ENCODE results near the gene ATP6V1F. TPM values are rescaled to one million over a fixed set of nuclear protein-coding genes. Genes with fewer than 3 reads are reported as not detected.

Gene ATP6V1F
- total RNA-seq, 1 donor from 2014 or later: 180 TPM

- intact Hi-C loops (cut with DNase I): no loop called here
- Histone ChIP-seq H3K9me3 (no peaks in the 10 kb centered on the region), H3K27me3 (no peaks in the 10 kb centered on the region), H3K4me3 (no peak overlapping the region), H3K4me1 (no peaks in the 10 kb centered on the region), H3K27ac (no peak overlapping the region), H3K36me3 (no peaks in the 10 kb centered on the region)
- ATAC-seq (no peak), DNase-seq (peak; percentile 59)
- TF ChIP-seq, protein P1, sequence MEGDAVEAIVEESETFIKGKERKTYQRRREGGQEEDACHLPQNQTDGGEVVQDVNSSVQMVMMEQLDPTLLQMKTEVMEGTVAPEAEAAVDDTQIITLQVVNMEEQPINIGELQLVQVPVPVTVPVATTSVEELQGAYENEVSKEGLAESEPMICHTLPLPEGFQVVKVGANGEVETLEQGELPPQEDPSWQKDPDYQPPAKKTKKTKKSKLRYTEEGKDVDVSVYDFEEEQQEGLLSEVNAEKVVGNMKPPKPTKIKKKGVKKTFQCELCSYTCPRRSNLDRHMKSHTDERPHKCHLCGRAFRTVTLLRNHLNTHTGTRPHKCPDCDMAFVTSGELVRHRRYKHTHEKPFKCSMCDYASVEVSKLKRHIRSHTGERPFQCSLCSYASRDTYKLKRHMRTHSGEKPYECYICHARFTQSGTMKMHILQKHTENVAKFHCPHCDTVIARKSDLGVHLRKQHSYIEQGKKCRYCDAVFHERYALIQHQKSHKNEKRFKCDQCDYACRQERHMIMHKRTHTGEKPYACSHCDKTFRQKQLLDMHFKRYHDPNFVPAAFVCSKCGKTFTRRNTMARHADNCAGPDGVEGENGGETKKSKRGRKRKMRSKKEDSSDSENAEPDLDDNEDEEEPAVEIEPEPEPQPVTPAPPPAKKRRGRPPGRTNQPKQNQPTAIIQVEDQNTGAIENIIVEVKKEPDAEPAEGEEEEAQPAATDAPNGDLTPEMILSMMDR (IDR thresholded peaks at IDR 0.05): no peak
Observed at GRCh38 chr7:128879461-128879938, 16.8 kb downstream of the ATP6V1F start.

DNA sequence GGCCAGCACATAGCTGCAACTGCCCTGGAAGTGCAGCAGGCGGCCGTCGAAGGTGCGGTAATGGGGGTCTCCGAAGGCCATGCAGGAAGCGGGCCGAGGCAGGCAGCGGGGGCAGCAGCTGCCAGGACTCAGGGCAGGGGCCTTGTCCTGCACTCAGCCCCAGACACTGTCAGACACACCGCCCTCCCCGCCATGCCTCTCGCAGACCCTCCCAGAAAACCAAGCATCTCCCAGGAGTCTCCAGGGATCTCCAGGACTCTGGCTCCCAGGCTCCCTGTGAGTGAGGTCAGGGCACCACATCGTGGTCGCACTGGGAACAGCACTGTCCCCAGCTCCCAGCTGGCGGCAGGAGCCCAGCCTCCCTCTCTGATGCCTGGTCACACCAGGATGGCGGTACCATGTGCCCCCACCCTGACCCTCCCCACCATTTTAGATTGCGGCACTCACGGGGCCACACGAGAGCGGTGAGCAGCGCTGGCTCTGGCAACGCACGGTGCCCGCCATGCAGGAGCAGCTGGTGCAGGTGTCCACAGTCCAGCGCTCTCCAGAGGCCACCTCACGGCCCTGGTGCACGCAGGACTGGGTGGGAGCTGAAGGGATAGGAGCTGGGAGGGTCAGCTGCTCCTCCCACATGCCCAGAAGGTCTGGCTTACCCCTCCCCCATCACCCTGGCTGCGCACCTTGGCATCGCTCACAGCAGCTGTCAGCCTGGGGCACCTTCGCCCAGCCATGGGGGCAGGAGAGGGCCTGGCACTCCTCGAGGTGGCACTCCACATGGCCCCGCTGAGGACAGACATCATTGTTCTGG lies 17.5 kb downstream of the ATP6V1F start:
- Histone ChIP-seq H3K27me3 (no peaks in the 10 kb centered on the region), H3K9me3 (no peaks in the 10 kb centered on the region), H3K4me3 (no peak overlapping the region), H3K27ac (no peak overlapping the region), H3K36me3 (no peaks in the 10 kb centered on the region), H3K4me1 (no peaks in the 10 kb centered on the region)
- ATAC-seq (peak; percentile 87), DNase-seq (peak; percentile 81)
- intact Hi-C loops (cut with DNase I): no loop called here
- TF ChIP-seq, protein P1 (IDR thresholded peaks at IDR 0.05): peak; percentile 78

DNA sequence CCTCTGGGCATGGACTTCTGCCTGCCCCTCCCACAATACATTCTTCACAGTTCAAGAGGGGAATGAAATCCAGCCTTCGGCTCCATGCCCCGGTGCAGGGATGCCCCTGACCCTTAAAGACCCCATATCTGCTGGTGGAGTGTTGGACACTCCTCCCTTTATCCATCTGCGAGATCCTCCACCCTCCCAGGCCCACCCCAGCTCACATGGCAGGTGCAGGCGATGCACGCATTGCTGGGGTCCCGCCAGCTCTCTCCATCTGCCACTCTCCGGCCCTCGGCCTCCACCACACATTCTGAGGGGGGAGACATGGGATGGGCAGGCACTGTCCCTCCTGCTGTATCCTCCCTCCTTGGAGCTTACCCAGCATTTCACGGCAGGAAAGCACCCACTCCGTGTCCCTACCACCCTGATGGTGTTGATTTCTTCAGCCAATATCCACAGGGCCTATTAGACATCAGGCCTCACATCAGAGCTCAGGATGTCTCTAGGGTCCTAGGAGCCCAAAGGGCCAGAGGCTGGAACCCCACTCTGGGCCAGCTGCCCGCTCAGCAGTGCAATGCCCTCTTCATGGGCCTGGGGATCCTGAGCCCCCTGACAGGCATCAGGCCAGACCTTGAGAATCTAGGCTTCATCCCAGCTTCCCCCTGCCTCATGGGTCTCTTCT lies 18.3 kb downstream of the ATP6V1F start:
- DNase-seq (peak; percentile 50), ATAC-seq (no peak)
- Histone ChIP-seq H3K27me3 (no peaks in the 10 kb centered on the region), H3K27ac (no peak overlapping the region), H3K9me3 (no peaks in the 10 kb centered on the region), H3K4me1 (no peaks in the 10 kb centered on the region), H3K36me3 (no peaks in the 10 kb centered on the region), H3K4me3 (no peak overlapping the region)
- intact Hi-C loops (cut with DNase I): no loop called here
- TF ChIP-seq, protein P1 (IDR thresholded peaks at IDR 0.05): no peak

DNA sequence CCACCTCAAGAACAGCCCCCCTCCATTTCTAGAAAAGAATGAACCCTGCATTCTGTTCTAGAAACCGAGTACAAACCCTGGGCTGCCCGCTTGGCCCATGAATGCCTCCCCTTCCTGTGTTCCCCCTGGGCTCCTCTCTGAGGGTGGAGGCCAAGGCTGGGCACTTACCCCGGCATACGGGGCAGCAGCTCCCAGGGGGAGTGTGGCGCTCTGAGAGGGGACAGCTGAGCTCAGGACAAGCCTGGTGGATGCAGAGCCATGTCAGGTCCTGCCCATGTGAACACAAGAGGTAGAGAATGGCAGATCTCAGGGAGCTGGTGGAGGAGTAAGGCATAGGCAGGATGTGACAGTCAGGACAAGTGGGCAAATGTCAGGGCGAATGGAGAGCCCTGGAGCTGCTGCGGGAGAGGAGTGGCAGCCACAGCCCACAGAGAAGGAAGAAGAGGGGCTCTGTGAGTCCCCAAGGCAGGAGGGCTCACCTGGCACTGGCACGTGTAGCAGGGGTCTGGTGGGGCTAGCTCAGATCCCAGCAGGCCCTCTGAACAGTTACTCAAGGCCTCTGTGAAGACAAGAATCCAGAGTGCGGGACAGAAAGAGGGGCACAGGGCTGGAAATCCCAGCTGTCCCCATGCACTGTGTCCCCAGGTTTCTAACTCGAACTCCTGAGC lies 18.9 kb downstream of the ATP6V1F start:
- Histone ChIP-seq H3K9me3 (no peaks in the 10 kb centered on the region), H3K27me3 (no peaks in the 10 kb centered on the region), H3K4me3 (no peak overlapping the region), H3K4me1 (no peaks in the 10 kb centered on the region), H3K36me3 (no peaks in the 10 kb centered on the region), H3K27ac (no peak overlapping the region)
- TF ChIP-seq, protein P1 (IDR thresholded peaks at IDR 0.05): no peak
- intact Hi-C loops (cut with DNase I): no loop called here
- DNase-seq (peak; percentile 32), ATAC-seq (no peak)

- DNase-seq (peak; percentile 21), ATAC-seq (no peak)
- intact Hi-C loops (cut with DNase I): no loop called here
- TF ChIP-seq, protein P1 (IDR thresholded peaks at IDR 0.05): no peak
- H3K36me3 ChIP-seq: no peaks in the 10 kb centered on the region
- H3K4me1 ChIP-seq: no peaks in the 10 kb centered on the region
- H3K4me3 ChIP-seq: no peak overlapping the region
- H3K9me3 ChIP-seq: no peaks in the 10 kb centered on the region
- H3K27me3 ChIP-seq: no peaks in the 10 kb centered on the region
- H3K27ac ChIP-seq: no peak overlapping the region
Observed at GRCh38 chr7:128882134-128882533, 19.5 kb downstream of the ATP6V1F start.

Data from upper lobe of right lung (tissue), 1 donor.